ENCODE measurements around the gene KRTAP5-2.

KRTAP5-2 gene

GRCh38 chr11:1554981-1555712, 42.9 kb downstream of the KRTAP5-2 start:
- no peak for DNase-seq

GRCh38 chr11:1553808-1554594, 44.1 kb downstream of the KRTAP5-2 start:
- DNase-seq: no peak

GRCh38 chr11:1549338-1550330, 48.5 kb downstream of the KRTAP5-2 start:
- DNase-seq: no peak

DNA sequence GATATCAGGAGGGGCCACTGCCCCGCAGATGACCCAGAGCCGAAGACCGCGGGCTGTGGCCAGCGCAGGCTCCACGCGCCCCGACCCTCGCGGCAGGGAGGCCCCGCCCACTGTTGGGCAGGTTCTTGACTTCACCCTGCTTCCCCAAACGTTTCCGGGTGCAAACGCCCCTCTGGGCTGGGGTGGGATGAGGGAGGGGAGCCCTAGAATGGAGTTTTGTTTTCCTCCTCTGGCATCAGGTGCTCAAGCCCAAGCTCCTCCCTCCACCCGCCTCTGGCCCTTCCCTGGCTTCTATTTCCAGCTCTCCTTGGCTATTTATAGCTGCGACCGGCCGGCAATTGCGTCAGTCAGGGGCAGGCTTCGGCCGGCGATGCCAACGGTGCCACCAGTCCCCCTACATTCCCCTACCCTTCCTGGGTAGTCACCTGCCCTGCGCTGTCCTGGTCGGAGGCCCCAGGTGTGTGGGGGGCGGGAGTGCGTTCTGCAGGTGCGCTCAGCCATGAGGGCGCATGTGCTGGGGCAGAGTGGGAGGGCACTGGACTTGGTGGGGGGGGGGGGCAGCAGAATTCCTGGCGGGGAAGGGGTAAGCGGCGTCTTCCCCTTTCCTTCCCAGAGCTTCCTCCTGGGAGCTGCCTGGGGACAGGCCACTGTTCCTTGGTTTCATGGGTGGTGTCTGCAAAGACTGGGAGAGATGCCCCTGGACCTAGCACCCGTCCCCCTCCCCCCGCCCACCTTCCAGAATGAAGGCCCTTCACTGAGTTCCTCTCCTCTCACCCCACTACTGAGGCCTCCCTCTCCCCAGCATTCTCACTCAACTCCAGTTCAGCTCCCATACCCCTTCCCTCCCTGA, 49.6 kb downstream of the KRTAP5-2 start:
- DNase-seq: no peak

GRCh38 chr11:1547467-1548098, 50.5 kb downstream of the KRTAP5-2 start:
- no peak for DNase-seq

Measured in activated CD4-positive, CD25-positive, alpha-beta regulatory T cell treated with anti-CD3 and anti-CD28 coated beads, Interleukin-2, amount 50 U/mL, for 72 hours (primary cell).